ENCODE data around the gene TMPRSS9. TPM values are rescaled to one million over a fixed set of nuclear protein-coding genes. Genes with fewer than 3 reads are reported as not detected.

The TMPRSS9 gene
- polyA plus RNA-seq, 1 donor from 2014 or later, result not detected

DNA sequence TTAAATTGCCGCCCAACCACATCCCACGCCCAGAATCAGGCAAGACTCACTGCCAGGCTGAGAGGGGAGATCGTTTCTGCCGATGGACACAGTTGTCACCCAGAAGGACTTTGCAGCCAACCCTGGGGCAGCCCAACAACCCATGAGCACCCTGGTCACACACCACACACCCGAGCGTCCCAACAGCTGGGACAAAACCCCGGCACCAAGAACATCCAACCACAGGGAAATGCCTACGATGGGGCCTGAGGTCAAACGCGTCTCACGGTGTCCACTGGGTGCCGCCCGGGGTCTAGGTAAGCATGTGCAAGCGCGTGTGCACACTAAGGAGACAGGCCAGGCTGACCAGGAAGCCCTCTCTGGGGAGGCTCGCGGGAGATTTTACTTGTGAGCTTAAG is 83.7 kb downstream of the TMPRSS9 start:
- TF ChIP-seq EZH2 (IDR thresholded peaks at IDR 0.05; ENCODE audit: borderline replicate concordance, insufficient read depth, low read length, poor library complexity, severe bottlenecking) (no peak), POLR2AphosphoS5 (IDR thresholded peaks at IDR 0.05) (no peak), SMC3 (conservative IDR thresholded peaks at IDR 0.05; ENCODE audit: poor library complexity) (no peak), EP300 (conservative IDR thresholded peaks at IDR 0.05; ENCODE audit: poor library complexity, severe bottlenecking) (no peak), MXI1 (conservative IDR thresholded peaks at IDR 0.05; ENCODE audit: poor library complexity, severe bottlenecking) (no peak)
- no peak overlapping the region for H3K9ac ChIP-seq (ENCODE audit: low read length)
- H3K36me3 ChIP-seq (ENCODE audit: insufficient read depth, low read length), result no peaks in the 10 kb centered on the region
- H3K9me2 ChIP-seq (ENCODE audit: insufficient read depth, low read length), result no peaks in the 10 kb centered on the region
- H3K27me3 ChIP-seq (ENCODE audit: insufficient read depth, low read depth, low read length), result no peaks in the 10 kb centered on the region
- H3K4me3 ChIP-seq (ENCODE audit: low read length), result no peak overlapping the region
- no peaks in the 10 kb centered on the region for H3F3A ChIP-seq (ENCODE audit: insufficient read depth, low read length, poor library complexity, severe bottlenecking)
- H3K4me2 ChIP-seq (ENCODE audit: low read length), result no peak overlapping the region
- no peak overlapping the region for H2AFZ ChIP-seq (ENCODE audit: low read depth, low read length)
- no peaks in the 10 kb centered on the region for H3K9me3 ChIP-seq (ENCODE audit: low read length)
- H3K27ac ChIP-seq (ENCODE audit: low read length), result no peak overlapping the region
- H3K79me2 ChIP-seq (replicated peaks; ENCODE audit: insufficient read depth, low read length), result no peaks in the 10 kb centered on the region
- H4K20me1 ChIP-seq (ENCODE audit: insufficient read depth), result no peaks in the 10 kb centered on the region

DNA sequence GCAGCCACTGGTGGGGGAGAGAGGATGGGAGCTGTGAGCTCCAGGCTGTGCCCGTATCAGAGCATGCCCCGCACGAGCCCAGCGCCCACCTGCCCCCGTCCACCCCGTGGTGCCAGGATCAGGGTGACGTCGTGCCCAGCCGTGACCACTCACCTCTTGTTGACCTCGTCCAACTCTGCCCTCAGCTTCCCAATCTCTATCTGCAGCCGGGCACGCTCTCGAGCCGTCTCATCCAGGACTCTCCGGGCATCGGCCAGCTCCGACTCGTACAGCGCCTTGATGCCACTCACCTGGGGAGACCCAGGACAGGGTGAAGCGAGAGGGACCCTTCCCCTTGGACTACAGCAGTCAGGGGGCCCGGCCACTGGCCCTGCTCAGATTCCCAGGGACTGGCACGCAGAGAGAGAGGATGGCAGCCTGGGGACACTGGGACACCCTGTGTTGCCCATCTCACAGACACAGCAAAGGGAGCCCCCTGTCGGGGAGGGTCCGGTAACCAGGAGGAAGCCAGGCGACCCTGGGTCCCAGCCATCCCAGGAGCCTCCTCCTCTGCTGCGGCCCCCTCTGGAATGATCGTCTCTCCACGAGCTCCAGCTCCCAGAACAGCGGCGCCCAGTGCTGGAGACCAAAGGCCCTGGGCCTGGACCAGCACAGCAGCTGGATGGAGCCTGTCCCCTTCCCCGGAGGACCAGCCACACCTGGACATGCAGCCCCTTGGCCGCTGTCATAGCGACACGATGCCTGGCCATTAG is 84.4 kb downstream of the TMPRSS9 start:
- Histone ChIP-seq H3K79me2 (replicated peaks; ENCODE audit: insufficient read depth, low read length) (peaks cover 3% of the 10 kb centered on the region), H3K9ac (ENCODE audit: low read length) (no peak overlapping the region), H3K36me3 (ENCODE audit: insufficient read depth, low read length) (no peaks in the 10 kb centered on the region), H3K27me3 (ENCODE audit: insufficient read depth, low read depth, low read length) (no peaks in the 10 kb centered on the region), H2AFZ (ENCODE audit: low read depth, low read length) (no peak overlapping the region), H4K20me1 (ENCODE audit: insufficient read depth) (no peaks in the 10 kb centered on the region), H3K4me2 (ENCODE audit: low read length) (no peak overlapping the region), H3K27ac (ENCODE audit: low read length) (no peak overlapping the region), H3K4me3 (ENCODE audit: low read length) (no peak overlapping the region), H3K9me2 (ENCODE audit: insufficient read depth, low read length) (no peaks in the 10 kb centered on the region), H3F3A (ENCODE audit: insufficient read depth, low read length, poor library complexity, severe bottlenecking) (no peaks in the 10 kb centered on the region), H3K9me3 (ENCODE audit: low read length) (no peaks in the 10 kb centered on the region)
- TF ChIP-seq RAD21 (conservative IDR thresholded peaks at IDR 0.05), result no peak
- no peak for TF ChIP-seq MXI1 (conservative IDR thresholded peaks at IDR 0.05; ENCODE audit: poor library complexity, severe bottlenecking)
- TF ChIP-seq SMC3 (conservative IDR thresholded peaks at IDR 0.05; ENCODE audit: poor library complexity), result no peak
- TF ChIP-seq, protein P1, sequence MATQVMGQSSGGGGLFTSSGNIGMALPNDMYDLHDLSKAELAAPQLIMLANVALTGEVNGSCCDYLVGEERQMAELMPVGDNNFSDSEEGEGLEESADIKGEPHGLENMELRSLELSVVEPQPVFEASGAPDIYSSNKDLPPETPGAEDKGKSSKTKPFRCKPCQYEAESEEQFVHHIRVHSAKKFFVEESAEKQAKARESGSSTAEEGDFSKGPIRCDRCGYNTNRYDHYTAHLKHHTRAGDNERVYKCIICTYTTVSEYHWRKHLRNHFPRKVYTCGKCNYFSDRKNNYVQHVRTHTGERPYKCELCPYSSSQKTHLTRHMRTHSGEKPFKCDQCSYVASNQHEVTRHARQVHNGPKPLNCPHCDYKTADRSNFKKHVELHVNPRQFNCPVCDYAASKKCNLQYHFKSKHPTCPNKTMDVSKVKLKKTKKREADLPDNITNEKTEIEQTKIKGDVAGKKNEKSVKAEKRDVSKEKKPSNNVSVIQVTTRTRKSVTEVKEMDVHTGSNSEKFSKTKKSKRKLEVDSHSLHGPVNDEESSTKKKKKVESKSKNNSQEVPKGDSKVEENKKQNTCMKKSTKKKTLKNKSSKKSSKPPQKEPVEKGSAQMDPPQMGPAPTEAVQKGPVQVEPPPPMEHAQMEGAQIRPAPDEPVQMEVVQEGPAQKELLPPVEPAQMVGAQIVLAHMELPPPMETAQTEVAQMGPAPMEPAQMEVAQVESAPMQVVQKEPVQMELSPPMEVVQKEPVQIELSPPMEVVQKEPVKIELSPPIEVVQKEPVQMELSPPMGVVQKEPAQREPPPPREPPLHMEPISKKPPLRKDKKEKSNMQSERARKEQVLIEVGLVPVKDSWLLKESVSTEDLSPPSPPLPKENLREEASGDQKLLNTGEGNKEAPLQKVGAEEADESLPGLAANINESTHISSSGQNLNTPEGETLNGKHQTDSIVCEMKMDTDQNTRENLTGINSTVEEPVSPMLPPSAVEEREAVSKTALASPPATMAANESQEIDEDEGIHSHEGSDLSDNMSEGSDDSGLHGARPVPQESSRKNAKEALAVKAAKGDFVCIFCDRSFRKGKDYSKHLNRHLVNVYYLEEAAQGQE (IDR thresholded peaks at IDR 0.05; ENCODE audit: borderline replicate concordance), result no peak
- TF ChIP-seq TAF1 (IDR thresholded peaks at IDR 0.05; ENCODE audit: low read depth), result no peak
- TF ChIP-seq POLR2AphosphoS5 (IDR thresholded peaks at IDR 0.05), result no peak
- TF ChIP-seq EZH2 (IDR thresholded peaks at IDR 0.05; ENCODE audit: borderline replicate concordance, insufficient read depth, low read length, poor library complexity, severe bottlenecking), result no peak
- TF ChIP-seq EP300 (conservative IDR thresholded peaks at IDR 0.05; ENCODE audit: poor library complexity, severe bottlenecking), result no peak
- TF ChIP-seq, protein P2, sequence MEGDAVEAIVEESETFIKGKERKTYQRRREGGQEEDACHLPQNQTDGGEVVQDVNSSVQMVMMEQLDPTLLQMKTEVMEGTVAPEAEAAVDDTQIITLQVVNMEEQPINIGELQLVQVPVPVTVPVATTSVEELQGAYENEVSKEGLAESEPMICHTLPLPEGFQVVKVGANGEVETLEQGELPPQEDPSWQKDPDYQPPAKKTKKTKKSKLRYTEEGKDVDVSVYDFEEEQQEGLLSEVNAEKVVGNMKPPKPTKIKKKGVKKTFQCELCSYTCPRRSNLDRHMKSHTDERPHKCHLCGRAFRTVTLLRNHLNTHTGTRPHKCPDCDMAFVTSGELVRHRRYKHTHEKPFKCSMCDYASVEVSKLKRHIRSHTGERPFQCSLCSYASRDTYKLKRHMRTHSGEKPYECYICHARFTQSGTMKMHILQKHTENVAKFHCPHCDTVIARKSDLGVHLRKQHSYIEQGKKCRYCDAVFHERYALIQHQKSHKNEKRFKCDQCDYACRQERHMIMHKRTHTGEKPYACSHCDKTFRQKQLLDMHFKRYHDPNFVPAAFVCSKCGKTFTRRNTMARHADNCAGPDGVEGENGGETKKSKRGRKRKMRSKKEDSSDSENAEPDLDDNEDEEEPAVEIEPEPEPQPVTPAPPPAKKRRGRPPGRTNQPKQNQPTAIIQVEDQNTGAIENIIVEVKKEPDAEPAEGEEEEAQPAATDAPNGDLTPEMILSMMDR (IDR thresholded peaks at IDR 0.05; ENCODE audit: poor library complexity, severe bottlenecking), result no peak

All from neural cell (in vitro differentiated cells).